ENCODE data around the gene TRPM6. TPM values are rescaled to one million over a fixed set of nuclear protein-coding genes. Genes with fewer than 3 reads are reported as not detected.
"Not testable (repeated sequence)": the region's sequence is repeated elsewhere in the genome, so short reads cannot be mapped to it uniquely, and the experiment has no call there.

Gene TRPM6
- total RNA-seq, 4 donors from 2014 or later, result 0.15 to 1.2 (median 0.66) TPM

- WGBS, 2 donors, result 69 to 86% methylated on average over 6 of the region's 6 CpGs
- intact Hi-C loops (cut with DNase I; ENCODE audit: low total_unique reads), result no loop called here
- H3K4me3 ChIP-seq (ENCODE audit: low read depth, poor library complexity, severe bottlenecking), result no peak overlapping the region
- DNase-seq (ENCODE audit: low spot score in 2 of 2), result no peak
- no peak for TF ChIP-seq CTCF (IDR thresholded peaks at IDR 0.05)
Observed at GRCh38 chr9:74861773-74862474, 25.8 kb downstream of the TRPM6 start.

- DNase-seq (ENCODE audit: low spot score in 2 of 2), result no peak
- 64 to 66% methylated on average over 3 of the region's 3 CpGs for WGBS, 2 donors
- H3K4me3 ChIP-seq (ENCODE audit: low read depth, poor library complexity, severe bottlenecking), result no peak overlapping the region
- no peak for TF ChIP-seq CTCF (IDR thresholded peaks at IDR 0.05)
- TF ChIP-seq POLR2A (IDR thresholded peaks at IDR 0.05), result no peak
- intact Hi-C loops (cut with DNase I; ENCODE audit: low total_unique reads), result no loop called here
Observed at GRCh38 chr9:74861071-74861470, 26.6 kb downstream of the TRPM6 start.

- 83% methylated on average over 5 of the region's 5 CpGs for WGBS, 2 donors
- DNase-seq (ENCODE audit: low spot score in 2 of 2); H3K4me3 ChIP-seq (ENCODE audit: low read depth, poor library complexity, severe bottlenecking); intact Hi-C loops (cut with DNase I; ENCODE audit: low total_unique reads): not testable (repeated sequence)
Observed at GRCh38 chr9:74860247-74860646, 27.5 kb downstream of the TRPM6 start.

- no peak for DNase-seq (ENCODE audit: low spot score in 2 of 2)
- no peak overlapping the region for H3K4me3 ChIP-seq (ENCODE audit: low read depth, poor library complexity, severe bottlenecking)
- intact Hi-C loops (cut with DNase I; ENCODE audit: low total_unique reads), result no loop called here
- no peak for TF ChIP-seq POLR2A (IDR thresholded peaks at IDR 0.05)
- no peak for TF ChIP-seq CTCF (IDR thresholded peaks at IDR 0.05)
- WGBS, 2 donors, result 67 to 68% methylated on average over 2 of the region's 2 CpGs
Observed at GRCh38 chr9:74859786-74860185, 27.9 kb downstream of the TRPM6 start.

GRCh38 chr9:74858751-74859414 is 28.8 kb downstream of the TRPM6 start:
- intact Hi-C loops (cut with DNase I; ENCODE audit: low total_unique reads), result no loop called here
- DNase-seq (ENCODE audit: low spot score in 2 of 2), result no peak
- no peak for TF ChIP-seq POLR2A (IDR thresholded peaks at IDR 0.05)
- TF ChIP-seq CTCF (IDR thresholded peaks at IDR 0.05), result no peak
- WGBS, 2 donors, result 73 to 82% methylated on average over 4 of the region's 4 CpGs
- H3K4me3 ChIP-seq (ENCODE audit: low read depth, poor library complexity, severe bottlenecking), result no peak overlapping the region

- no peak overlapping the region for H3K4me3 ChIP-seq (ENCODE audit: low read depth, poor library complexity, severe bottlenecking)
- TF ChIP-seq CTCF (IDR thresholded peaks at IDR 0.05), result no peak
- TF ChIP-seq POLR2A (IDR thresholded peaks at IDR 0.05), result no peak
- intact Hi-C loops (cut with DNase I; ENCODE audit: low total_unique reads), result no loop called here
- no peak for DNase-seq (ENCODE audit: low spot score in 2 of 2)
Observed at GRCh38 chr9:74856989-74857388, 30.7 kb downstream of the TRPM6 start.
